Measurements from ENCODE around the gene VAC14.
"Not testable (repeated sequence)": the region's sequence is repeated elsewhere in the genome, so short reads cannot be mapped to it uniquely, and the experiment has no call there.

VAC14 gene

GRCh38 chr16:70656712-70657263 is 144.2 kb downstream of the VAC14 start:
- DNase-seq: no peak

- no peak for DNase-seq
These were observed 144.8 kb downstream of the VAC14 start for GRCh38 chr16:70656065-70656711.

- DNase-seq: peak; percentile 87
These were observed 146.9 kb downstream of the VAC14 start for GRCh38 chr16:70653809-70654771.

- no peak for DNase-seq
These were observed 147.6 kb downstream of the VAC14 start for GRCh38 chr16:70653406-70653805.

GRCh38 chr16:70652322-70652721 is 148.6 kb downstream of the VAC14 start:
- no peak for DNase-seq

GRCh38 chr16:70651524-70651923 is 149.4 kb downstream of the VAC14 start:
- DNase-seq: no peak

- no peak for DNase-seq
These were observed 150.7 kb downstream of the VAC14 start for GRCh38 chr16:70650216-70650615.

- no peak for DNase-seq
These were observed 151.7 kb downstream of the VAC14 start for GRCh38 chr16:70649300-70649699.

- DNase-seq: no peak
These were observed 152.4 kb downstream of the VAC14 start for GRCh38 chr16:70648606-70649005.

GRCh38 chr16:70647441-70648359 is 153.3 kb downstream of the VAC14 start:
- no peak for DNase-seq

GRCh38 chr16:70646260-70647241 is 154.4 kb downstream of the VAC14 start, which contains the start of gene IL34:
Gene IL34, plus strand, starts transcription at chr16:70646559. Its CDS starts 389 bp downstream, at chr16:70646948.
- no peak for DNase-seq

GRCh38 chr16:70644763-70645597 is 156.0 kb downstream of the VAC14 start:
- DNase-seq: no peak

- not testable (repeated sequence) for DNase-seq
These were observed 157.7 kb downstream of the VAC14 start for GRCh38 chr16:70643264-70643663.

GRCh38 chr16:70642633-70643032 is 158.3 kb downstream of the VAC14 start:
- DNase-seq: no peak

- no peak for DNase-seq
These were observed 161.9 kb downstream of the VAC14 start for GRCh38 chr16:70638814-70639792.

All from activated CD4-positive, alpha-beta T cell treated with anti-CD3 and anti-CD28 coated beads, Interleukin-2, Interleukin-6, amounts not matched to agents 100 ng/mL and 50 ng/mL, durations not matched to agents 16 hours and 8 hours (primary cell).